SHP77 treated with DMSO at 0.1 percent for 48 hours (cell line): ENCODE results near the gene C1QTNF1.

Source experiments
- DNase-seq: peaks from one replicate; lab custom pipeline; 2025; lab: John Stamatoyannopoulos, UW

Gene C1QTNF1

DNA sequence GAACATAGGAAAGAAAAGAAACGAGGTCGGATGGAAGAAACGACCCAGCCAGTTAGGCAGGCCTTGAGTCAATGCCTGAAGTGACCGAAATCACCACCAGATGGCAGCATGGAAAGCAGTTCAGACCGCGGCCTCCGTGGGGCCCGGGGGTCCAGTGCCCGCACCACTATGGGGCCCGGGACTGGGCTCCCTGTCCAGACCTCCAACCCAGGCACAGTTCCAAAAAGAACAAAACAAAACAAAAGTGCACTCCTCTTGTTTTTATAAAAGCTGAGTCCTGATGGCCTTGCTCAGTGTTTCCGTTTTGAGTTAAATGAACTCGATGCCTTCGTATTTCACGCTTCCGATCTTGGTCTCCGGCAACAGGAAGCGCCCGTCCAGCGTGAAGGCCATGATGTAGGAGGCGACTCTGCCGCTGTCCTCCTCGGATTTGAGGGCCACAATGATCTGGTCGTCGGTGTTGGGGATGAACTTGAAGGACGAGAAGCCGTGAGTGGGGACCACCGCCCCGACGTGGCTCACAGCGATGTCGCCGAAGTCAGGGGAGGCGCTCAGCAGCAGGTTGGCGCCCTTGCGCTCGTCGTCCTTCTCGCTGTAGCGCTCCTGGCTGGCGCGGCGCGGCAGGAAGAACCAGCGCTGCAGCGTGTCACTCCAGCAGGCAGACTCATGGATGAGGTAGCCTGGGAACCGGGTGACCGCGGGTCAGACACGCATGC is 30.6 kb upstream of the C1QTNF1 start:
- DNase-seq: peak; percentile 17

DNA sequence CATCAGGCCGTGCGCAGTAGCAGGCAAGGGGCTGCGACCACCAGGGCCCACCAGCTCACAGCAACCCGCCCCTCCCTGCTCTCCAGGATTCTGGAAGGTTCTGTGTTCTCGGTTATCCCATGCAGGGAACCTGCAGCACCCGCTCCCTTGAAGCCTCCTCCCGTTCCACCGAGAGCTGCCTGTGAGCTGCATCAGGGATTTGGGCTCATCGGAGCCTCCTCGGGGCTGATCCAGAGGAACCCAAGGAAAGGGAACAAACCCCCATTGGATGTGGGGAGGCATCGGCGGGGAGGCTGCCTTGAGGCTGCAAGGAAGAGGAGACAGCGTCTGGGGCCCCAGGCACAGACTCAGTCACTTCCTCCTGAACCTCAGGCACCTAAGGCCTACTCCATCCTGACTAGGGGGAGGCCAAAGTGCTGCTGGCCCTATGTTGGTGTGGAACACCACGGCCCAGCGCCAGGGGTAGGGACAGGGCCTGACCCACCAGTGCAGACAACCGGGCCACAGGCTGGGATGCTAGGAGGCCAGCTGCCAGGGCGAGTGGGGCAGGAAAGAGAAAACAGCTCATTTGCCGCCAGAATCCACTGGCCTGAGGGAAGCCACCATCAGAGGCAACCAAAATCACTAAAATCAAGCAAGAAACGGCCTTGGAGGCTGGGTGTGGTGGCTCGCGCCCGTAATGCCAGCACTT is 29.8 kb upstream of the C1QTNF1 start:
- DNase-seq: no peak

GRCh38 chr17:78995022-78995760 is 28.8 kb upstream of the C1QTNF1 start:
- DNase-seq: no peak

- no peak for DNase-seq
These were observed 28.1 kb upstream of the C1QTNF1 start for GRCh38 chr17:78995761-78996451.

GRCh38 chr17:78996781-78997201 is 27.2 kb upstream of the C1QTNF1 start:
- DNase-seq: no peak

DNA sequence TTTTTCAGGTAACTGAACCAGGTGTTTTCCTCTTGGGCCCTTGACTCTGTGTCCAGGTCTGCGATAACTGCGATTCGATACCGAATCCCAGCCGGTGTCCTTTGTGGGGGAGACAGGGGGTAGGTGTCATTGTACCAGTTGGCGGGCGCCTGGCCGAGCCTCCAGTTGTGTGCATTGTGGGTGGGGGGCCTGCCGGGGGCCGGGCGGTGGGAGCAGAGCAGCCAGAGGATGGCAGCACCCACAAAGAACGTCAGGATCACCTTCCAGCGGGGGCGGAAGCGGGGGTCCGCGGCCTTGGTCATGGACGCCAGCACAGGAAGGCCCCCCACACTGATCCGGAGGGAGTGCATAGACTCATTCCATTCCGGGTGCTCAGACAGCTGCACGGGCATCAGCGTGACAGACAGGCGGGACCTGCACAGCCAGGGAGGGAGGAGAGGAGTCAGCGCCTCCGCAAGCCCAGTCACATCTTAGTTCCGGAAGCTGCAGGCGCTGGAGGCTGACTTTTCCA is 26.7 kb upstream of the C1QTNF1 start:
- DNase-seq: no peak

- DNase-seq: no peak
These were observed 26.1 kb upstream of the C1QTNF1 start for GRCh38 chr17:78997881-78998280.

DNA sequence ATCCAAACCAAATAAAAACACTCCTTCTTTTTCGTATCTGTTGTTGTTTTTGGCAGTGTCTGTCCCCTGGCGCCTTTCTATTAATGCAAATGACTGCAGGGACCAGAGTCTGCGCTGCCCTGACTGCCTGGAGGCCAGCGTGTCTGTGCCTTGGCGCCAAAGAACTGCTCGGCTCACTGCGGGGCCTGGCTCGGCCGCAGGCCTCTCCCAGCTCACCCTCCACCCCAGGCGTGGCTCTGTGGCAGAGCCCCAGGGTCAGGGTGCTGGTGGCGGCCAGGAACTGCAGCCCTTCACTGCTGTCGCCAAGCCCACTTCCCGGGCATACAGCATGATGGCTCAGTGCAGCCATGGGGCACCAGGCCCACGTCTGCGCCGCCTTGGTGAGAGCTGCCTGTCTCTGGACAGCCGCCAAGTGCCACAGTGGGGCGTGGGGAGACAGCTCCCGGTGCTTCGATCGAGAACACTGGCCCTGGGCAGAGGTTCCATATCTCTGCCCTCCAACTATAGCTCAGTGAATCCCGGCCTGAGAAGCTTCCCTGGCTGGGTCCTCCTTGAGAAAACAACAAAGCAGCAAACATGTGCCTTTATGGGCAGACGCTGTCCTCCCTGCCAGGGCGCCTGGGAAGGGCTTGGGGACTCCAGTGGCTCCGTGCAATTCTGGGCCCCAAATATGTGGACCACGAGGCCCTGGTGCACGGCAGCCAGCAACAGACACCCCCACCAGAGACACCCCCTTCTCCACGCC is 25.5 kb upstream of the C1QTNF1 start:
- DNase-seq: no peak

GRCh38 chr17:78999056-78999768 is 24.8 kb upstream of the C1QTNF1 start:
- DNase-seq: no peak

DNA sequence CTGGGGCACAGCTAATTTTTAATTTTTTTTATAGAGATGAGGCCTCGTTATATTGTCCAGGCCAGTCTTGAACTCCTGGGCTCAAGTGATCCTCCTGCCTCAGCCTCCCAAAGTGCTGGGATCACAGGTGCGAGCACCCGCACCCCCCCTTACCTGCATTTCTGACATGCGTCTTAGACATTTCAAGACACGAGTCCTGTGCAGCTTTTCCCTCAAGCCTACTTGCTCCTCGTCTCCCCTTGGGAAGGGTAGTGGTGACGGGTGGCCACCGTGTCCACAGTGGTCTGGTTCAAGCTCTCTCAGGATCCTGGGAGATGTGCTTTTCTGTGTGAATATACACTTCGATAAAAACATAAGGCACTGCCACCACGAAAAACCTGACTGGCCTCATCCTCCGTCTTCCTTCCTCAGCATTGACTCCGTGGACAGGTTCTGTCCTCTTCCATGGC is 24.0 kb upstream of the C1QTNF1 start:
- DNase-seq: no peak

GRCh38 chr17:79000396-79001189 is 23.4 kb upstream of the C1QTNF1 start:
- no peak for DNase-seq

DNA sequence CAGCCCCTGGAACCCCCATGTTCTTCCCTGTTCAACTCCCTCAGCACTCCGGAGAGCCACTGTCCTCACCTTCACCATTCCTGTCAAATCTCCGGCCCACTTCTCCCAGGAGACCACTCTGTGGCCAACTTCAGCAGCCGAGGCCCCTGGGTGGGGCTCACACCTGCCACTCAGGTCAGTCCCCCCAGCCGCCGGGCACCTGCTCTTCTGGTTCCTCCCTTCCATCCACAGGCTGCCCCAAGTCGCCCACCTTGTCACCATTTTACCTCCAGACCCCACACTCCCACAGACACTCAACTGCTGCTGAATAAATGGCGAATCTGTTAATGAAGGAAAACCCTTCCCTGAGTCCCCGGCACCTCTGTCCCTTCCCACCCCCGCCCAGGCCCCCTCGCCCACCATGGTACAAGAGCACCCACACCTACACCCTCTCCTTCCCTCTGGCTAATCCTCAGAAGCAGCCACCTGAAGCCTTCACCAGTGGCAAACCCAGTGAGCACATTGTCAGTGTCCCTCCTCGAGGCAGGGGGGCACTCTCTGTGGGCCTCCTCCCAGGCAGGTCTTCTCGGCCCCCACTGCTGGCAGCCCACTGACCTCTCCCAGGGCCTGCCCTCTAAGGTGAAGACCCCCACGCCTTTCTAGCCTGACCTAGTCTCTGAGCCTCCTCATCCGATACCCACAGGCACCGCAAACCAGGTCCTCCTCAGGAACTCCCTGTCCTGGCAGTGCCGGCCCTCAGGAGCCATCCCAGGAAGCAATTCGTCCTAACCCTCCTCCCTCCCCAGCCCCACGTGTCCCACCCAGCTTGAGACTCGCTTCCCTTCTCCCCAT is 22.6 kb upstream of the C1QTNF1 start:
- DNase-seq: no peak

DNA sequence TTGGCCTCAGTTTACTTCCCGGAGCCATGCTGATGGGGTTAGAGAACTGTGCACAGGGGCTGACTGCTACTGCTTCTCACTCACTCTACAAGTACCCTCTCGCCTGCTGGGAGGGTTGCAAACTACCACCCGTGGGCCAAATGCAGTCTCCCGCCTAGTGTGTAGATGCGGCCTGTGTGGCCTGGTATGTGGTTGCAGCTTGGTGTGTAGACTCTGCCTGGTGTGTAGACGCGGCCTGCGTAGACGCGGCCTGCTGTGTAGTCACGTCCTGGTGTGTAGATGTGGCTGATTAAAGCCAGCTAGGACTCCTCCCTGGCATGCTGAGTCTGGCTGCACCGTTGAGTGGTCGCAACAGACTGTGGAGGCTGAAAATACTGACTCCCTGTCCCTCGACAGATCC is 21.7 kb upstream of the C1QTNF1 start:
- no peak for DNase-seq

DNA sequence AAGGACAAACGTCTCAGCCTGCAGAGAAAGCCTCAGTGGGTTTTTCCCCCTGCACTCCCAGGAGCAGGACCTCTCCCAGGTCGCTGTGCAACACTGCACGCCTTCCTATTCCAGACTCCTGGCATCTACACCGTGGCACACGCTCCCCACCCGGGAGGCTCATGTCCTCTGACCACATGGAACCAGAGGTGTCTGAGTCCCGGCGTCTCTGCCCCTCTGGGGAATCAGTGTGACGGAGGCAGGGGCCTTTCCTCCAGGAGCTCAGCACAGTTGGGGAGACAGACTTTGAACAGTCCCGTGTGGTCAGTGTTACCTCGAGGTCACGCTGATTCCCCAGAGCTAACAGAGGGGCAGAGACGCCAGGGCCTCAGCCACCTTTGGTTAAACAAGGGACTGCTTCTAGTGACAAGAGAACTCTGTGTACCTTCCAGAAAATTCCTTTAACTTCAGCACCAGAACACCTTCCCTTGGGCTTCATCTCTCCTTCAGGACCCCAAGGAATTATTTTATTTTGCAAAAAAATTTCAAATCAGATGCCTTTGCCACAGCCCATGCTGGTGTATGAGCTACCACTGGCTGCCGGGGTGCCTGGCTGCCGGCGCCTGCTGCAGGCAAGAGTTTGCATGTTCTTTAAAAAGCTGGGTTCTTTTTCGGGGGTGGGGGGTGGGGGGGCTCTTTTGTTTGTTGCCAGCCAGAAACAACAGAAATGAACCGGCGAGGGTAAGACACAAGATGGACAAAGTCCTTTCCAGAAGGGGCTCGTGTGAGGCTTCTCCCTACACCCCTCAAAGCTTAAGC is 21.0 kb upstream of the C1QTNF1 start:
- no peak for DNase-seq

- DNase-seq: no peak
These were observed 20.1 kb upstream of the C1QTNF1 start for GRCh38 chr17:79003661-79004411.

- peak; percentile 21 for DNase-seq
These were observed 18.7 kb upstream of the C1QTNF1 start for GRCh38 chr17:79005063-79005861.

GRCh38 chr17:79006046-79006445 is 17.9 kb upstream of the C1QTNF1 start:
- DNase-seq: no peak
